Astrocyte (in vitro differentiated cells and primary cell): ENCODE results near the gene SZRD1.

Experiments
- CTCF ChIP-seq: IDR thresholded peaks from 2 replicates; pipeline ENCODE4 v1.5.1; 2011; ENCODE audit warnings: low read depth, mild to moderate bottlenecking, inconsistent platforms, low read length, moderate library complexity; ENCODE audit not compliant: insufficient read depth
- EZH2 ChIP-seq: IDR thresholded peaks from 2 replicates; pipeline ENCODE4 v1.6.1; 2012; ENCODE audit warnings: mild to moderate bottlenecking, low read length, inconsistent platforms; ENCODE audit not compliant: insufficient read depth

GRCh38 chr1:16371725-16372124, 4.7 kb downstream of the SZRD1 start:
- TF ChIP-seq CTCF = no peak
- no peak for TF ChIP-seq EZH2
